GM12878 (cell line): ENCODE data around the gene IL37. TPM values are rescaled to one million over a fixed set of nuclear protein-coding genes. Genes with fewer than 3 reads are reported as not detected.
A peak's percentile ranks its signal among the peaks of the same experiment; 100 is the strongest.

Experiments
- FOXM1 ChIP-seq: IDR thresholded peaks from 2 replicates; pipeline ENCODE4 v1.6.1; 2012; ENCODE audit warnings: low read depth, mild to moderate bottlenecking, inconsistent platforms, low read length, moderate library complexity
- IKZF2 ChIP-seq, 2 experiments: fragments of 450-650 bp; IDR thresholded peaks; 2 replicates each; pipeline ENCODE4 v1.6.1; 2017; ENCODE audit warnings: mild to moderate bottlenecking in 2 of 2, moderate library complexity in 2 of 2
- polyA plus RNA-seq, 11 experiments: library from polyadenylated mRNA; depleted of rRNA in 4 of 11; unstranded in 6 of 11; stranded (reverse) in 5 of 11; fragments of >200 nt; fragmentation: Nextera tagmentation in 4 of 11; fragmentation: Illumina TruSeq in 1 of 11; extraction: Ambion mirVana in 4 of 11; extraction: Trizol in 1 of 11; gene quantifications; 1 replicate in 1 of 11; 2 replicates in 10 of 11; pipeline versions ENCODE4 v1.2.1 to v1.2.3, GENCODE V29; 2011 to 2016; ENCODE audit warnings: inconsistent platforms in 2 of 11, missing spikeins in 2 of 11, low read depth in 1 of 11
- total RNA-seq, 4 experiments: library from RNA; depleted of rRNA in 3 of 4; stranded (reverse); fragments of >200 nt in 3 of 4; fragmentation: Illumina TruSeq in 1 of 4; extraction: Trizol in 1 of 4; gene quantifications; 2 replicates each; pipeline versions ENCODE4 v1.2.1 to v1.2.3, GENCODE V29; 2013 to 2021
- TF ChIP-seq, protein P1 (sequence below): fragments of 450-650 bp; IDR thresholded peaks from 2 replicates; pipeline ENCODE4 v1.6.1; 2017; ENCODE audit warnings: mild to moderate bottlenecking, moderate library complexity
- TF ChIP-seq, protein P2 (sequence below): fragments of 450-650 bp; IDR thresholded peaks from 2 replicates; pipeline ENCODE4 v1.6.1; 2017; ENCODE audit warnings: mild to moderate bottlenecking, moderate library complexity

IL37 gene
- total and polyA plus RNA-seq, 10 of the 15 experiments (the other 5 are each of a cell fraction or from before 2014, with no cell fraction given) = 0.41 to 0.54 TPM; not detected in 8

DNA sequence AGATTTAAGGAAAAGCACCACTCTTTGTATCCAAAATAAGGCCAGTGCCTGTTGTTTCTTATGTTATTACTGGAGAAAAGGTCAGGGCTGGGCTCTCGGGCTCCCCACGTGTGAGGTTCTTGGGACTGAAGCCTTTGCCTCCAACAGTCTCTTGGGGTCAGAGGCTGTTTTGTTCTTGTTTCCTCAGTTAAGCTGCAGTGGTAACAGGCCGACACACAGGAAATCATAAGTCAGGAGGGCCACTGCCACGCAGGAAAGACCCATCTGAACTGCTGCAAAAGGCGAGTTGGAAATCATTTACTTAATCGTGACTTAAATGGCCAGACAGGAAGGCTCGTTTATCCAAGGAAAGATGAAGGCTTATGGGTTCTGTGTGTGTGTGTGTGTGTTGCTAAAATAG lies 30.3 kb upstream of the IL37 start (continued):
- TF ChIP-seq, protein P1, sequence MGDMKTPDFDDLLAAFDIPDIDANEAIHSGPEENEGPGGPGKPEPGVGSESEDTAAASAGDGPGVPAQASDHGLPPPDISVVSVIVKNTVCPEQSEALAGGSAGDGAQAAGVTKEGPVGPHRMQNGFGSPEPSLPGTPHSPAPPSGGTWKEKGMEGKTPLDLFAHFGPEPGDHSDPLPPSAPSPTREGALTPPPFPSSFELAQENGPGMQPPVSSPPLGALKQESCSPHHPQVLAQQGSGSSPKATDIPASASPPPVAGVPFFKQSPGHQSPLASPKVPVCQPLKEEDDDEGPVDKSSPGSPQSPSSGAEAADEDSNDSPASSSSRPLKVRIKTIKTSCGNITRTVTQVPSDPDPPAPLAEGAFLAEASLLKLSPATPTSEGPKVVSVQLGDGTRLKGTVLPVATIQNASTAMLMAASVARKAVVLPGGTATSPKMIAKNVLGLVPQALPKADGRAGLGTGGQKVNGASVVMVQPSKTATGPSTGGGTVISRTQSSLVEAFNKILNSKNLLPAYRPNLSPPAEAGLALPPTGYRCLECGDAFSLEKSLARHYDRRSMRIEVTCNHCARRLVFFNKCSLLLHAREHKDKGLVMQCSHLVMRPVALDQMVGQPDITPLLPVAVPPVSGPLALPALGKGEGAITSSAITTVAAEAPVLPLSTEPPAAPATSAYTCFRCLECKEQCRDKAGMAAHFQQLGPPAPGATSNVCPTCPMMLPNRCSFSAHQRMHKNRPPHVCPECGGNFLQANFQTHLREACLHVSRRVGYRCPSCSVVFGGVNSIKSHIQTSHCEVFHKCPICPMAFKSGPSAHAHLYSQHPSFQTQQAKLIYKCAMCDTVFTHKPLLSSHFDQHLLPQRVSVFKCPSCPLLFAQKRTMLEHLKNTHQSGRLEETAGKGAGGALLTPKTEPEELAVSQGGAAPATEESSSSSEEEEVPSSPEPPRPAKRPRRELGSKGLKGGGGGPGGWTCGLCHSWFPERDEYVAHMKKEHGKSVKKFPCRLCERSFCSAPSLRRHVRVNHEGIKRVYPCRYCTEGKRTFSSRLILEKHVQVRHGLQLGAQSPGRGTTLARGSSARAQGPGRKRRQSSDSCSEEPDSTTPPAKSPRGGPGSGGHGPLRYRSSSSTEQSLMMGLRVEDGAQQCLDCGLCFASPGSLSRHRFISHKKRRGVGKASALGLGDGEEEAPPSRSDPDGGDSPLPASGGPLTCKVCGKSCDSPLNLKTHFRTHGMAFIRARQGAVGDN = peak; percentile 19; the same call in 1 of the 2 replicates
- TF ChIP-seq FOXM1 (no peak), IKZF2 (IDR thresholded peaks at IDR 0.05) (no peak)
- TF ChIP-seq, protein P2, sequence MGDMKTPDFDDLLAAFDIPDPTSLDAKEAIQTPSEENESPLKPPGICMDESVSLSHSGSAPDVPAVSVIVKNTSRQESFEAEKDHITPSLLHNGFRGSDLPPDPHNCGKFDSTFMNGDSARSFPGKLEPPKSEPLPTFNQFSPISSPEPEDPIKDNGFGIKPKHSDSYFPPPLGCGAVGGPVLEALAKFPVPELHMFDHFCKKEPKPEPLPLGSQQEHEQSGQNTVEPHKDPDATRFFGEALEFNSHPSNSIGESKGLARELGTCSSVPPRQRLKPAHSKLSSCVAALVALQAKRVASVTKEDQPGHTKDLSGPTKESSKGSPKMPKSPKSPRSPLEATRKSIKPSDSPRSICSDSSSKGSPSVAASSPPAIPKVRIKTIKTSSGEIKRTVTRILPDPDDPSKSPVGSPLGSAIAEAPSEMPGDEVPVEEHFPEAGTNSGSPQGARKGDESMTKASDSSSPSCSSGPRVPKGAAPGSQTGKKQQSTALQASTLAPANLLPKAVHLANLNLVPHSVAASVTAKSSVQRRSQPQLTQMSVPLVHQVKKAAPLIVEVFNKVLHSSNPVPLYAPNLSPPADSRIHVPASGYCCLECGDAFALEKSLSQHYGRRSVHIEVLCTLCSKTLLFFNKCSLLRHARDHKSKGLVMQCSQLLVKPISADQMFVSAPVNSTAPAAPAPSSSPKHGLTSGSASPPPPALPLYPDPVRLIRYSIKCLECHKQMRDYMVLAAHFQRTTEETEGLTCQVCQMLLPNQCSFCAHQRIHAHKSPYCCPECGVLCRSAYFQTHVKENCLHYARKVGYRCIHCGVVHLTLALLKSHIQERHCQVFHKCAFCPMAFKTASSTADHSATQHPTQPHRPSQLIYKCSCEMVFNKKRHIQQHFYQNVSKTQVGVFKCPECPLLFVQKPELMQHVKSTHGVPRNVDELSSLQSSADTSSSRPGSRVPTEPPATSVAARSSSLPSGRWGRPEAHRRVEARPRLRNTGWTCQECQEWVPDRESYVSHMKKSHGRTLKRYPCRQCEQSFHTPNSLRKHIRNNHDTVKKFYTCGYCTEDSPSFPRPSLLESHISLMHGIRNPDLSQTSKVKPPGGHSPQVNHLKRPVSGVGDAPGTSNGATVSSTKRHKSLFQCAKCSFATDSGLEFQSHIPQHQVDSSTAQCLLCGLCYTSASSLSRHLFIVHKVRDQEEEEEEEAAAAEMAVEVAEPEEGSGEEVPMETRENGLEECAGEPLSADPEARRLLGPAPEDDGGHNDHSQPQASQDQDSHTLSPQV = 0 out of 2 replicates have a peak, but pooled peaks have one; percentile 29
- TF ChIP-seq, all 136 proteins: peak for 8
